GM12873 (cell line): Measurements from ENCODE around the gene CMTM7.

Experiments used
- TF ChIP-seq, protein P1 (sequence below): IDR thresholded peaks from 2 replicates; pipeline ENCODE4 v1.5.1; 2012; ENCODE audit warnings: low read depth, mild to moderate bottlenecking, moderate library complexity, low read length, control low read depth; ENCODE audit not compliant: insufficient read depth; ENCODE audit errors: missing control alignments

The CMTM7 gene

DNA sequence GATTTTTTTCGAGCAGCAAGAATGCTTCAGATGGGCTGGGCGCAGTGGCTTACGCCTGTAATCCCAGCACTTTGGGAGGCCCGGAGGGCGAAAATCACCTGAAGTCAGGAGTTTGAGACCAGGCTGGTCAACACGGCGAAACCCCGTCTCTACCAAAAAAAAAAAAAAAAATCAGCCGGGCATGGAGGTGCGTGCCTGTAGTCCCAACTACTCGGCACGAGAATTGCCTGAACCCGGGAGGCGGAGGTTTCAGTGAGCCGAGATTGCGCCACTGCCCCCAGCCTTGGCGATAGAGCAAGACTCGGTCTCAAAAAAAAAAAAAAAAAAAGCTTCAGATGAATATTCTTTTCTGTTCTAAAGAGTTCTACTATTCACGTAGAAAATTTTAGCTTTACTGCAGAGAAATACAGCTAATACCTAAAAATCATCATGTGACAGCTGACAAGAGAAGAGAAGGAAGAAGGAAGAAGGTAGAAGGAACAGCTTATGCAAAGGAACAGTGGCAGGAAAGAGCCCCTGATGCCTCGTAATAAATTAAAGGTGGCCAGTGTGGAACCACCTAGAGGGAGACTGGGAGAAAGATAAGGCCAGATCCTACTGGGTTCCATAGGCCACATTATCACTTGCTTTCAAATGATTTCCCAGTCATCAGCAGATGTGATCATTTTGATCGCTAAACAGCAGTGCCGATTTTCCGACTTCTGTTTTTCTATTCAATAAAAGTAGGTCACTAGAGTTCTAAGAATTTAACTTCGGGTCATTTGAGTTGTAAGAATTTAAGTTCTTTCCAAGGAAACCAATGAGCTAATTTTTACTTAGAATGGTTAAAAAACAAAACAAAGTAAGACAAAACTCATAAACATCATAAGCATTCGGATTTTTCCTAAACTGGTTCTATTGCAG lies 109.5 kb downstream of the CMTM7 start:
- TF ChIP-seq, protein P1, sequence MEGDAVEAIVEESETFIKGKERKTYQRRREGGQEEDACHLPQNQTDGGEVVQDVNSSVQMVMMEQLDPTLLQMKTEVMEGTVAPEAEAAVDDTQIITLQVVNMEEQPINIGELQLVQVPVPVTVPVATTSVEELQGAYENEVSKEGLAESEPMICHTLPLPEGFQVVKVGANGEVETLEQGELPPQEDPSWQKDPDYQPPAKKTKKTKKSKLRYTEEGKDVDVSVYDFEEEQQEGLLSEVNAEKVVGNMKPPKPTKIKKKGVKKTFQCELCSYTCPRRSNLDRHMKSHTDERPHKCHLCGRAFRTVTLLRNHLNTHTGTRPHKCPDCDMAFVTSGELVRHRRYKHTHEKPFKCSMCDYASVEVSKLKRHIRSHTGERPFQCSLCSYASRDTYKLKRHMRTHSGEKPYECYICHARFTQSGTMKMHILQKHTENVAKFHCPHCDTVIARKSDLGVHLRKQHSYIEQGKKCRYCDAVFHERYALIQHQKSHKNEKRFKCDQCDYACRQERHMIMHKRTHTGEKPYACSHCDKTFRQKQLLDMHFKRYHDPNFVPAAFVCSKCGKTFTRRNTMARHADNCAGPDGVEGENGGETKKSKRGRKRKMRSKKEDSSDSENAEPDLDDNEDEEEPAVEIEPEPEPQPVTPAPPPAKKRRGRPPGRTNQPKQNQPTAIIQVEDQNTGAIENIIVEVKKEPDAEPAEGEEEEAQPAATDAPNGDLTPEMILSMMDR = no peak

DNA sequence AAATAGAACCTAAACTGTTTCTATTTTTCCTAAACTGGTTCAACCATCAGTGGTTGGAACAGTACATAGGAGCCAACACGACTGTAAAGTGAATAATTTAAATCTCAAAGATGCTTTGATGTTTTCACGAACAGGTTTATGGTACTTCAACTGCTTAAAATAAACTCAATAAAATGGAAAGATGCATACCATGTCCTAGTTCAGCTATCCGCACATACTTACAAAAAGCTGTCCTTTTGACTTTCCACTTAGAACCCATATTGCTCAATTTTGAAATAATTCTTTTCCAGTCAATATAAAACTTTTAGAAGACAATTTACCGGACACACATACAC lies 110.1 kb downstream of the CMTM7 start:
- TF ChIP-seq, protein P1 = no peak

DNA sequence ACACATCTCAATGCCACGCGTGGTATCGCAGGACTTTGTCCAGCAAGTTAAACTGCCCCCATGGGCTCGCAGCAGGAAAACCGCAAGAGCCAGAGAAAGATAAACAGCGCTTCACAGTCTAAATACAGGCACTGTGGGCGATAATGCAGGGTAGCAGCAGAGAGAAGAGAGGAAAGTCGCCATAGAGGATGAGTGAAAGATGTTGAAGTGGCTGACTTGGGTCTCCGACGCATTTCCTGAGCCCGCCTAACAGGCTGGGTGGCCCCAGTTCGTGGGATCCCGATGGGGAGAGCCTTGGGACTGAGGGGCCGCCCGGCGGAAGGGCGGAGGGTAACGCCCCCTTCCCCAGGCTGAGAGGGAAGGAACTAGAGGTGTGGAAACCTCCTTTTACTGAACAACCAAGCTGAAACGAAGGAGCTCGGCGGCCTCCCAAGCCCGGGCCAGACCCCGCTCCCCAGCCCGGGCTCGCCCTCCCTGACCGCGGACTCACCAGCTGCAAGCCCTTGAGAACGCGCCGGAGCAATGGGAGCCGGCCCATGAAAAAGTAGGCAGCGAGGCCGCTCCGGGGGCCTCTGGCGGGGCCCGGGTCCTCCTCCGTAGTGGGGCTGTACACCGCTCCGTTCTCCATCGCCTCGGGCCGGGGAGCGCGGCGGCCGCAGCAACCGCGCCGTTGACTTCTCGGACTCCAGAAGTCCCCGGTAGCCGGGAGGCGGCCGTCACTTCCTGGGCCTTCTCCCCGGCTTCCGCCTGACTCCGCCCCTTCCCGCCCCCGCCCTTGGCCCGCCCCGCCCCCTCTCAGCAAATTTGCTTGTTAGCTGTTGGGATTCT lies 110.7 kb downstream of the CMTM7 start, which contains the start of gene CMTM6:
Gene CMTM6, minus strand, starts transcription at position 735 of the 828 bp plus-strand sequence. Its CDS starts 107 bp downstream, at position 628.
- TF ChIP-seq, protein P1 = peak; percentile 7

GRCh38 chr3:32502946-32503286 lies 111.3 kb downstream of the CMTM7 start:
- TF ChIP-seq, protein P1 = no peak
